HepG2 (cell line): Measurements from ENCODE around the gene SLC35B2. TPM values are rescaled to one million over a fixed set of nuclear protein-coding genes. Genes with fewer than 3 reads are reported as not detected.
A peak's percentile ranks its signal among the peaks of the same experiment; 100 is the strongest.

ENCODE experiments used
- ATF1 ChIP-seq: IDR thresholded peaks from 2 replicates; pipeline ENCODE4 v1.6.1; 2016; ENCODE audit warnings: mild to moderate bottlenecking, control low read depth
- KMT2A ChIP-seq: sonication (generic); formaldehyde crosslinking; IDR thresholded peaks from 2 replicates; pipeline ENCODE4 v1.4.0; 2020; ENCODE audit warnings: missing genetic modification reagents
- MYNN ChIP-seq: sonication (generic); formaldehyde crosslinking; IDR thresholded peaks from 2 replicates; pipeline ENCODE4 v1.4.0; 2020; ENCODE audit warnings: mild to moderate bottlenecking, low read depth, missing genetic modification reagents
- NCOA5 ChIP-seq: sonication (generic); formaldehyde crosslinking; IDR thresholded peaks from 2 replicates; pipeline ENCODE4 v1.4.0; 2020; ENCODE audit warnings: missing genetic modification reagents
- ONECUT2 ChIP-seq: sonication (generic); formaldehyde crosslinking; IDR thresholded peaks from 2 replicates; pipeline ENCODE4 v1.4.0; 2020; ENCODE audit warnings: missing genetic modification reagents
- POLR2A ChIP-seq, 2 experiments: IDR thresholded peaks; 2 replicates each; pipeline ENCODE4 v1.6.1; 2011; ENCODE audit warnings: low read depth in 2 of 2, low read length in 2 of 2, mild to moderate bottlenecking in 1 of 2, moderate library complexity in 1 of 2; ENCODE audit not compliant: insufficient read depth in 1 of 2
- RFX5 ChIP-seq: IDR thresholded peaks from 2 replicates; pipeline ENCODE4 v1.6.1; 2011; ENCODE audit warnings: low read depth, low read length, improper control_type of control experiment
- SOX13 ChIP-seq, 3 experiments: fragments of 450-650 bp in 1 of 3; sonication (generic) in 1 of 3; formaldehyde crosslinking in 1 of 3; IDR thresholded peaks in 2 of 3; conservative IDR thresholded peaks in 1 of 3; 2 replicates each; pipeline versions ENCODE4 v1.5.0 to v1.6.1; 2016 to 2020; ENCODE audit warnings: antibody characterized with exemption in 1 of 3, mild to moderate bottlenecking in 1 of 3, missing compliant biosample characterization in 1 of 3, missing genetic modification reagents in 1 of 3, moderate library complexity in 1 of 3
- TOPORS ChIP-seq: sonication (generic); formaldehyde crosslinking; IDR thresholded peaks from 2 replicates; pipeline ENCODE4 v1.8.0; 2023; ENCODE audit warnings: mild to moderate bottlenecking, missing genetic modification reagents
- ZNF264 ChIP-seq: sonication (generic); formaldehyde crosslinking; IDR thresholded peaks from 2 replicates; pipeline ENCODE4 v1.4.0; 2020; ENCODE audit warnings: missing genetic modification reagents
- polyA plus RNA-seq, 8 experiments: library from polyadenylated mRNA; depleted of rRNA in 3 of 8; stranded (reverse) in 7 of 8; unstranded in 1 of 8; fragments of >200 nt; fragmentation: Illumina TruSeq in 4 of 8; extraction: Trizol in 4 of 8; gene quantifications; 2 replicates each; pipeline versions ENCODE4 v1.2.1 to v1.2.3, GENCODE V29; 2011 to 2016; ENCODE audit warnings: low read depth in 4 of 8, missing spikeins in 1 of 8, mixed read lengths in 1 of 8; ENCODE audit not compliant: insufficient read depth in 1 of 8
- total RNA-seq, 5 experiments: library from RNA; depleted of rRNA; stranded (reverse); fragments of >200 nt; fragmentation: Illumina TruSeq; extraction: Trizol; gene quantifications; 2 replicates each; pipeline ENCODE4 v1.2.3, GENCODE V29; 2016; ENCODE audit warnings: low read depth in 1 of 5
- TF ChIP-seq, protein P1 (sequence below): sonication (generic); formaldehyde crosslinking; IDR thresholded peaks from 2 replicates; pipeline ENCODE4 v1.4.0; 2020; ENCODE audit warnings: missing genetic modification reagents
- TF ChIP-seq, protein P2 (sequence below): sonication (generic); formaldehyde crosslinking; IDR thresholded peaks from 2 replicates; pipeline ENCODE4 v1.9.0; 2022; ENCODE audit warnings: missing genetic modification reagents, mild to moderate bottlenecking, borderline replicate concordance
- TF ChIP-seq, protein P3 (sequence below): sonication (generic); formaldehyde crosslinking; IDR thresholded peaks from 2 replicates; pipeline ENCODE4 v1.5.1; 2020; ENCODE audit warnings: mild to moderate bottlenecking, missing genetic modification reagents, moderate library complexity
- TF ChIP-seq, protein P4 (sequence below): sonication (generic); formaldehyde crosslinking; IDR thresholded peaks from 2 replicates; pipeline ENCODE4 v1.5.0; 2020; ENCODE audit warnings: mild to moderate bottlenecking, missing genetic modification reagents, borderline replicate concordance
- TF ChIP-seq, protein P5 (sequence below): sonication (generic); formaldehyde crosslinking; IDR thresholded peaks from 2 replicates; pipeline ENCODE4 v1.4.0; 2020; ENCODE audit warnings: missing genetic modification reagents; ENCODE audit errors: not compliant biosample characterization

SLC35B2 gene
- total and polyA plus RNA-seq, 2 of the 13 experiments (the other 11 are each of a cell fraction or from before 2014, with no cell fraction given) = 61.1 to 148 TPM

DNA sequence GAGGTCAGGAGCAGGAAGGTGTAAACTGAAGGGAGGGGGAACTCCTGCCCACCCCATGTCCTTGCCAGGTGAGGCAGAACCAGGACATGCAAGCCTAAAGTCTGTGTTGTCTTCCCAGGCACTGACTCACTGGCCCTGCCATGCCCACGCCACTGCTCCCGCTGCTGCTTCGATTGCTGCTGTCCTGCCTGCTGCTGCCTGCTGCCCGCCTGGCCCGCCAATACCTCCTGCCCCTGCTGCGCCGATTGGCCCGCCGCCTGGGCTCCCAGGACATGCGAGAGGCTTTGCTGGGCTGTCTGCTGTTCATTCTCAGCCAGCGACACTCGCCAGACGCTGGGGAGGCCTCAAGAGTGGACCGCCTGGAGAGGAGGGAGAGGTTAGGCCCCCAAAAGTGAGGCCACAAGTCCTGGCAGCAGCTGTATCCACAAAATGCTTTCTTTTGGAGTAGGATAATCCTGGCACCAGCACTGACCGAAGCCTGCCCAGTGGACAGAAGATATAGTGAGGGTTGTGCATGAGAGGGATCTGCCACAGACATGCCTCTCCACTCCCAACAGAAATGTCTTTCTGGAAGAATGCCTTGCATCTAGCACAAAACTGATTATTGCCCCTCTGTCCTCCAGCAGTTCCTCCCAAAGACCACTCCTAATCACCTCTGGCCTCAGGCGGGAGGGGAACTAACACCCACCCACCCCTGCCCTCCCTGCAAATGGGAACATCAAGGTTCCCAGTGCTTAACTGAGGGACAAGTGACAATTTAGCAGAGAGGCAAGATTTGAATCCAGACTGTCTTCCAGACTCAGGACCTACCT lies 39.8 kb downstream of the SLC35B2 start (continued):
- TF ChIP-seq RFX5 (no peak), TOPORS (CRISPR knock-in tag) (no peak), NCOA5 (CRISPR knock-in tag) (no peak), ZNF264 (CRISPR knock-in tag) (no peak), MYNN (CRISPR knock-in tag) (no peak), POLR2A (IDR thresholded peaks at IDR 0.05; ENCODE audit: insufficient read depth in 1 of 2, low read depth in 2 of 2, low read length in 2 of 2) (no peak), ONECUT2 (no peak), ATF1 (no peak), KMT2A (CRISPR knock-in tag) (no peak), SOX13 (IDR thresholded peaks at IDR 0.05) (no peak), SOX13 (CRISPR knock-in tag; conservative IDR thresholded peaks at IDR 0.05 in 1 of 2, IDR thresholded peaks at IDR 0.05 in 1 of 2) (no peak)
- TF ChIP-seq, protein P1, sequence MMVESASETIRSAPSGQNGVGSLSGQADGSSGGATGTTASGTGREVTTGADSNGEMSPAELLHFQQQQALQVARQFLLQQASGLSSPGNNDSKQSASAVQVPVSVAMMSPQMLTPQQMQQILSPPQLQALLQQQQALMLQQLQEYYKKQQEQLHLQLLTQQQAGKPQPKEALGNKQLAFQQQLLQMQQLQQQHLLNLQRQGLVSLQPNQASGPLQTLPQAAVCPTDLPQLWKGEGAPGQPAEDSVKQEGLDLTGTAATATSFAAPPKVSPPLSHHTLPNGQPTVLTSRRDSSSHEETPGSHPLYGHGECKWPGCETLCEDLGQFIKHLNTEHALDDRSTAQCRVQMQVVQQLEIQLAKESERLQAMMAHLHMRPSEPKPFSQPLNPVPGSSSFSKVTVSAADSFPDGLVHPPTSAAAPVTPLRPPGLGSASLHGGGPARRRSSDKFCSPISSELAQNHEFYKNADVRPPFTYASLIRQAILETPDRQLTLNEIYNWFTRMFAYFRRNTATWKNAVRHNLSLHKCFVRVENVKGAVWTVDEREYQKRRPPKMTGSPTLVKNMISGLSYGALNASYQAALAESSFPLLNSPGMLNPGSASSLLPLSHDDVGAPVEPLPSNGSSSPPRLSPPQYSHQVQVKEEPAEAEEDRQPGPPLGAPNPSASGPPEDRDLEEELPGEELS = no peak
- TF ChIP-seq, protein P2, sequence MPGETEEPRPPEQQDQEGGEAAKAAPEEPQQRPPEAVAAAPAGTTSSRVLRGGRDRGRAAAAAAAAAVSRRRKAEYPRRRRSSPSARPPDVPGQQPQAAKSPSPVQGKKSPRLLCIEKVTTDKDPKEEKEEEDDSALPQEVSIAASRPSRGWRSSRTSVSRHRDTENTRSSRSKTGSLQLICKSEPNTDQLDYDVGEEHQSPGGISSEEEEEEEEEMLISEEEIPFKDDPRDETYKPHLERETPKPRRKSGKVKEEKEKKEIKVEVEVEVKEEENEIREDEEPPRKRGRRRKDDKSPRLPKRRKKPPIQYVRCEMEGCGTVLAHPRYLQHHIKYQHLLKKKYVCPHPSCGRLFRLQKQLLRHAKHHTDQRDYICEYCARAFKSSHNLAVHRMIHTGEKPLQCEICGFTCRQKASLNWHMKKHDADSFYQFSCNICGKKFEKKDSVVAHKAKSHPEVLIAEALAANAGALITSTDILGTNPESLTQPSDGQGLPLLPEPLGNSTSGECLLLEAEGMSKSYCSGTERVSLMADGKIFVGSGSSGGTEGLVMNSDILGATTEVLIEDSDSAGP (CRISPR knock-in tag) = peak; percentile 71; the same call in 1 of the 2 replicates
- TF ChIP-seq, protein P3, sequence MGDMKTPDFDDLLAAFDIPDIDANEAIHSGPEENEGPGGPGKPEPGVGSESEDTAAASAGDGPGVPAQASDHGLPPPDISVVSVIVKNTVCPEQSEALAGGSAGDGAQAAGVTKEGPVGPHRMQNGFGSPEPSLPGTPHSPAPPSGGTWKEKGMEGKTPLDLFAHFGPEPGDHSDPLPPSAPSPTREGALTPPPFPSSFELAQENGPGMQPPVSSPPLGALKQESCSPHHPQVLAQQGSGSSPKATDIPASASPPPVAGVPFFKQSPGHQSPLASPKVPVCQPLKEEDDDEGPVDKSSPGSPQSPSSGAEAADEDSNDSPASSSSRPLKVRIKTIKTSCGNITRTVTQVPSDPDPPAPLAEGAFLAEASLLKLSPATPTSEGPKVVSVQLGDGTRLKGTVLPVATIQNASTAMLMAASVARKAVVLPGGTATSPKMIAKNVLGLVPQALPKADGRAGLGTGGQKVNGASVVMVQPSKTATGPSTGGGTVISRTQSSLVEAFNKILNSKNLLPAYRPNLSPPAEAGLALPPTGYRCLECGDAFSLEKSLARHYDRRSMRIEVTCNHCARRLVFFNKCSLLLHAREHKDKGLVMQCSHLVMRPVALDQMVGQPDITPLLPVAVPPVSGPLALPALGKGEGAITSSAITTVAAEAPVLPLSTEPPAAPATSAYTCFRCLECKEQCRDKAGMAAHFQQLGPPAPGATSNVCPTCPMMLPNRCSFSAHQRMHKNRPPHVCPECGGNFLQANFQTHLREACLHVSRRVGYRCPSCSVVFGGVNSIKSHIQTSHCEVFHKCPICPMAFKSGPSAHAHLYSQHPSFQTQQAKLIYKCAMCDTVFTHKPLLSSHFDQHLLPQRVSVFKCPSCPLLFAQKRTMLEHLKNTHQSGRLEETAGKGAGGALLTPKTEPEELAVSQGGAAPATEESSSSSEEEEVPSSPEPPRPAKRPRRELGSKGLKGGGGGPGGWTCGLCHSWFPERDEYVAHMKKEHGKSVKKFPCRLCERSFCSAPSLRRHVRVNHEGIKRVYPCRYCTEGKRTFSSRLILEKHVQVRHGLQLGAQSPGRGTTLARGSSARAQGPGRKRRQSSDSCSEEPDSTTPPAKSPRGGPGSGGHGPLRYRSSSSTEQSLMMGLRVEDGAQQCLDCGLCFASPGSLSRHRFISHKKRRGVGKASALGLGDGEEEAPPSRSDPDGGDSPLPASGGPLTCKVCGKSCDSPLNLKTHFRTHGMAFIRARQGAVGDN = peak; percentile 97
- TF ChIP-seq, protein P4, sequence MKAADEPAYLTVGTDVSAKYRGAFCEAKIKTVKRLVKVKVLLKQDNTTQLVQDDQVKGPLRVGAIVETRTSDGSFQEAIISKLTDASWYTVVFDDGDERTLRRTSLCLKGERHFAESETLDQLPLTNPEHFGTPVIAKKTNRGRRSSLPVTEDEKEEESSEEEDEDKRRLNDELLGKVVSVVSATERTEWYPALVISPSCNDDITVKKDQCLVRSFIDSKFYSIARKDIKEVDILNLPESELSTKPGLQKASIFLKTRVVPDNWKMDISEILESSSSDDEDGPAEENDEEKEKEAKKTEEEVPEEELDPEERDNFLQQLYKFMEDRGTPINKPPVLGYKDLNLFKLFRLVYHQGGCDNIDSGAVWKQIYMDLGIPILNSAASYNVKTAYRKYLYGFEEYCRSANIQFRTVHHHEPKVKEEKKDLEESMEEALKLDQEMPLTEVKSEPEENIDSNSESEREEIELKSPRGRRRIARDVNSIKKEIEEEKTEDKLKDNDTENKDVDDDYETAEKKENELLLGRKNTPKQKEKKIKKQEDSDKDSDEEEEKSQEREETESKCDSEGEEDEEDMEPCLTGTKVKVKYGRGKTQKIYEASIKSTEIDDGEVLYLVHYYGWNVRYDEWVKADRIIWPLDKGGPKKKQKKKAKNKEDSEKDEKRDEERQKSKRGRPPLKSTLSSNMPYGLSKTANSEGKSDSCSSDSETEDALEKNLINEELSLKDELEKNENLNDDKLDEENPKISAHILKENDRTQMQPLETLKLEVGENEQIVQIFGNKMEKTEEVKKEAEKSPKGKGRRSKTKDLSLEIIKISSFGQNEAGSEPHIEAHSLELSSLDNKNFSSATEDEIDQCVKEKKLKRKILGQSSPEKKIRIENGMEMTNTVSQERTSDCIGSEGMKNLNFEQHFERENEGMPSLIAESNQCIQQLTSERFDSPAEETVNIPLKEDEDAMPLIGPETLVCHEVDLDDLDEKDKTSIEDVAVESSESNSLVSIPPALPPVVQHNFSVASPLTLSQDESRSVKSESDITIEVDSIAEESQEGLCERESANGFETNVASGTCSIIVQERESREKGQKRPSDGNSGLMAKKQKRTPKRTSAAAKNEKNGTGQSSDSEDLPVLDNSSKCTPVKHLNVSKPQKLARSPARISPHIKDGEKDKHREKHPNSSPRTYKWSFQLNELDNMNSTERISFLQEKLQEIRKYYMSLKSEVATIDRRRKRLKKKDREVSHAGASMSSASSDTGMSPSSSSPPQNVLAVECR (CRISPR knock-in tag) = peak; percentile 40; the same call in 1 of the 2 replicates
- TF ChIP-seq, protein P5, sequence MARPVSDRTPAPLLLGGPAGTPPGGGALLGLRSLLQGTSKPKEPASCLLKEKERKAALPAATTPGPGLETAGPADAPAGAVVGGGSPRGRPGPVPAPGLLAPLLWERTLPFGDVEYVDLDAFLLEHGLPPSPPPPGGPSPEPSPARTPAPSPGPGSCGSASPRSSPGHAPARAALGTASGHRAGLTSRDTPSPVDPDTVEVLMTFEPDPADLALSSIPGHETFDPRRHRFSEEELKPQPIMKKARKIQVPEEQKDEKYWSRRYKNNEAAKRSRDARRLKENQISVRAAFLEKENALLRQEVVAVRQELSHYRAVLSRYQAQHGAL (CRISPR knock-in tag) = no peak
